Keratinocyte (primary cell): Measurements from ENCODE around the gene C1orf56. TPM values are rescaled to one million over a fixed set of nuclear protein-coding genes. Genes with fewer than 3 reads are reported as not detected.

Experiments
- DNase-seq: peaks from one replicate; pipeline ENCODE4 v3.0.0-alpha.2; 2011; ENCODE audit warnings: low read depth, missing footprints, low spot score
- FAIRE-seq: peaks from 2 replicates; lab custom pipeline; 2011; peaks lifted over from hg19 to GRCh38; lab: Jason Lieb, UNC
- H2AFZ ChIP-seq: 2 replicates; pipeline ENCODE4 v1.6.0; 2012; ENCODE audit warnings: low read length, control low read depth, inconsistent platforms; ENCODE audit not compliant: control insufficient read depth
- H3K27ac ChIP-seq: 2 replicates; pipeline ENCODE4 v1.5.1; 2011; ENCODE audit warnings: low read length; ENCODE audit not compliant: control insufficient read depth, insufficient read depth
- H3K27me3 ChIP-seq: 3 replicates; pipeline ENCODE4 v1.6.0; 2011; ENCODE audit warnings: low read length; ENCODE audit not compliant: control insufficient read depth, insufficient read depth; ENCODE audit errors: extremely low read depth
- H3K36me3 ChIP-seq, 2 experiments: 2 replicates in 1 of 2; 3 replicates in 1 of 2; pipeline ENCODE4 v1.5.1; 2011; ENCODE audit warnings: low read length in 2 of 2, mild to moderate bottlenecking in 1 of 2; ENCODE audit not compliant: control insufficient read depth in 2 of 2, insufficient read depth in 2 of 2; ENCODE audit errors: extremely low read depth in 1 of 2
- H3K4me1 ChIP-seq: 3 replicates; pipeline ENCODE4 v1.5.1; 2011; ENCODE audit warnings: low read length; ENCODE audit not compliant: control insufficient read depth, insufficient read depth; ENCODE audit errors: extremely low read depth
- H3K4me2 ChIP-seq: 3 replicates; pipeline ENCODE4 v1.6.0; 2011; ENCODE audit warnings: low read depth, low read length; ENCODE audit not compliant: control insufficient read depth, insufficient read depth; ENCODE audit errors: extremely low read depth
- H3K4me3 ChIP-seq, 3 experiments: fragments of 200-600 bp in 1 of 3; sonication (generic) in 1 of 3; 2 replicates in 2 of 3; 3 replicates in 1 of 3; pipeline ENCODE4 v1.5.1; 2011 to 2016; ENCODE audit warnings: low read length in 3 of 3, mild to moderate bottlenecking in 3 of 3, control low read depth in 2 of 3, inconsistent platforms in 1 of 3, low read depth in 1 of 3, mixed read lengths in 1 of 3, mixed run types in 1 of 3, moderate library complexity in 1 of 3; ENCODE audit not compliant: control insufficient read depth in 2 of 3, insufficient read depth in 2 of 3; ENCODE audit errors: extremely low read depth in 1 of 3
- H3K79me2 ChIP-seq: 2 replicates; pipeline ENCODE4 v1.6.0; 2012; ENCODE audit warnings: low read length; ENCODE audit not compliant: control insufficient read depth, insufficient read depth
- H3K9ac ChIP-seq: 3 replicates; pipeline ENCODE4 v1.6.0; 2011; ENCODE audit warnings: low read length; ENCODE audit not compliant: control insufficient read depth, insufficient read depth; ENCODE audit errors: extremely low read depth
- H3K9me1 ChIP-seq: 3 replicates; pipeline ENCODE4 v1.6.0; 2011; ENCODE audit warnings: low read length; ENCODE audit not compliant: control insufficient read depth, insufficient read depth; ENCODE audit errors: extremely low read depth
- H3K9me3 ChIP-seq: 2 replicates; pipeline ENCODE4 v1.5.1; 2012; ENCODE audit warnings: low read depth, low read length; ENCODE audit not compliant: control insufficient read depth
- H4K20me1 ChIP-seq: 3 replicates; pipeline ENCODE4 v1.6.0; 2011; ENCODE audit warnings: low read length; ENCODE audit not compliant: control insufficient read depth, insufficient read depth; ENCODE audit errors: extremely low read depth
- CTCF ChIP-seq, 3 experiments: IDR thresholded peaks in 1 of 3; conservative IDR thresholded peaks in 1 of 3; optimal IDR thresholded peaks in 1 of 3; 2 replicates in 2 of 3; 3 replicates in 1 of 3; pipeline versions ENCODE3 to v1.5.1; 2011; ENCODE audit warnings: low read length in 3 of 3, mild to moderate bottlenecking in 3 of 3, moderate library complexity in 2 of 3, control low read depth in 1 of 3, inconsistent platforms in 1 of 3; ENCODE audit not compliant: insufficient read depth in 2 of 3; ENCODE audit errors: extremely low read depth in 1 of 3
- EZH2 ChIP-seq: IDR thresholded peaks from one replicate; pipeline ENCODE4 v1.6.1; 2012; ENCODE audit warnings: inconsistent platforms, mild to moderate bottlenecking, low read length, moderate library complexity
- dilution Hi-C: fragments of 300-500 bp; cut with MboI; formaldehyde crosslinking; loops from one replicate; pipeline ENCODE4 v1.7.0; 2020; ENCODE audit warnings: low sequenced_read_pairs; ENCODE audit not compliant: extremely low pct_ligation_motif_present
- polyA plus RNA-seq, 5 experiments: library from polyadenylated mRNA; depleted of rRNA in 3 of 5; stranded (reverse) in 3 of 5; stranded (forward) in 1 of 5; unstranded in 1 of 5; fragments of >200 nt; gene quantifications; 1 replicate in 1 of 5; 2 replicates in 3 of 5; 3 replicates in 1 of 5; pipeline versions ENCODE4 v1.2.1 to v1.2.3, GENCODE V29; 2011 to 2012; ENCODE audit warnings: missing spikeins in 2 of 5, low read depth in 1 of 5, low replicate concordance in 1 of 5

Gene C1orf56
- polyA plus RNA-seq, 1 donor (not counting 4 experiments of a cell fraction or from before 2014, with no cell fraction given): 0.26 TPM

GRCh38 chr1:151026460-151026859 lies 21.1 kb upstream of the C1orf56 start:
- Histone ChIP-seq H3K36me3 (peaks cover 4 to 19% of the 10 kb centered on the region in 2 experiments), H3K4me3 (no peak overlapping the region), H3K4me2 (no peak overlapping the region), H3K4me1 (no peaks in the 10 kb centered on the region), H3K79me2 (no peaks in the 10 kb centered on the region), H2AFZ (no peak overlapping the region), H3K9me3 (no peaks in the 10 kb centered on the region), H3K27ac (no peak overlapping the region), H3K9me1 (no peaks in the 10 kb centered on the region), H3K27me3 (no peaks in the 10 kb centered on the region), H3K9ac (no peak overlapping the region), H4K20me1 (no peaks in the 10 kb centered on the region)
- no peak for FAIRE-seq
- TF ChIP-seq CTCF (optimal IDR thresholded peaks at IDR 0.05 in 1 of 3, IDR thresholded peaks at IDR 0.05 in 1 of 3, conservative IDR thresholded peaks at IDR 0.05 in 1 of 3; ENCODE audit: extremely low read depth in 1 of 3, insufficient read depth in 2 of 3, low read length in 3 of 3) (no peak), EZH2 (no peak)
- dilution Hi-C loops: no loop called here
- no peak for DNase-seq

GRCh38 chr1:151032164-151032563 lies 15.4 kb upstream of the C1orf56 start:
- Histone ChIP-seq H3K9ac (no peak overlapping the region), H3K36me3 (peaks cover 2 to 14% of the 10 kb centered on the region in 2 experiments), H3K4me1 (peaks cover 19% of the 10 kb centered on the region), H3K9me1 (no peaks in the 10 kb centered on the region), H3K79me2 (no peaks in the 10 kb centered on the region), H2AFZ (no peak overlapping the region), H3K9me3 (no peaks in the 10 kb centered on the region), H3K27ac (no peak overlapping the region), H3K4me2 (no peak overlapping the region), H3K4me3 (no peak overlapping the region), H4K20me1 (no peaks in the 10 kb centered on the region), H3K27me3 (no peaks in the 10 kb centered on the region)
- DNase-seq: no peak
- dilution Hi-C loops: no loop called here
- no peak for FAIRE-seq
- TF ChIP-seq CTCF (optimal IDR thresholded peaks at IDR 0.05 in 1 of 3, IDR thresholded peaks at IDR 0.05 in 1 of 3, conservative IDR thresholded peaks at IDR 0.05 in 1 of 3; ENCODE audit: extremely low read depth in 1 of 3, insufficient read depth in 2 of 3, low read length in 3 of 3) (no peak), EZH2 (no peak)
